RWPE2 (cell line): ENCODE results near the gene GJD3.

ENCODE experiments used
- ATAC-seq: fragments of 200-7000 bp; cut with Tn5 transposase; 3 replicates; pipeline ENCODE4 v1.9.1; 2021; ENCODE audit warnings: low read depth
- DNase-seq: peaks from one replicate; pipeline ENCODE4 v3.0.0-alpha.2; 2020; ENCODE audit warnings: low spot score
- H3K27ac ChIP-seq: fragments of 450-650 bp; 2 replicates; pipeline ENCODE4 v1.5.1; 2017; ENCODE audit warnings: mild to moderate bottlenecking; ENCODE audit not compliant: poor library complexity, severe bottlenecking
- H3K27me3 ChIP-seq: fragments of 250-450 bp; sonication (Bioruptor Pico); 2 replicates; pipeline ENCODE4 v1.5.1; 2021; ENCODE audit warnings: mild to moderate bottlenecking, moderate library complexity; ENCODE audit not compliant: insufficient read depth, poor library complexity, severe bottlenecking
- H3K36me3 ChIP-seq: fragments of 250-450 bp; sonication (Bioruptor Pico); 2 replicates; pipeline ENCODE4 v1.5.1; 2020; ENCODE audit warnings: low read depth, mild to moderate bottlenecking, moderate library complexity
- H3K4me1 ChIP-seq: fragments of 250-450 bp; sonication (Bioruptor Pico); 2 replicates; pipeline ENCODE4 v1.5.1; 2021; ENCODE audit warnings: mild to moderate bottlenecking, moderate library complexity; ENCODE audit not compliant: insufficient read depth, poor library complexity, severe bottlenecking
- H3K4me3 ChIP-seq: fragments of 250-450 bp; sonication (Bioruptor Pico); 2 replicates; pipeline ENCODE4 v1.5.1; 2021; ENCODE audit warnings: mild to moderate bottlenecking, moderate library complexity; ENCODE audit not compliant: severe bottlenecking
- H3K9me3 ChIP-seq: fragments of 250-450 bp; sonication (Bioruptor Pico); 2 replicates; pipeline ENCODE4 v1.5.1; 2021; ENCODE audit warnings: mild to moderate bottlenecking, moderate library complexity; ENCODE audit not compliant: severe bottlenecking
- TF ChIP-seq, protein P1 (sequence below): fragments of 450-650 bp; IDR thresholded peaks from one replicate; pipeline ENCODE4 v1.5.1; 2017; ENCODE audit warnings: mild to moderate bottlenecking, moderate library complexity; ENCODE audit not compliant: poor library complexity, severe bottlenecking

GJD3 gene

DNA sequence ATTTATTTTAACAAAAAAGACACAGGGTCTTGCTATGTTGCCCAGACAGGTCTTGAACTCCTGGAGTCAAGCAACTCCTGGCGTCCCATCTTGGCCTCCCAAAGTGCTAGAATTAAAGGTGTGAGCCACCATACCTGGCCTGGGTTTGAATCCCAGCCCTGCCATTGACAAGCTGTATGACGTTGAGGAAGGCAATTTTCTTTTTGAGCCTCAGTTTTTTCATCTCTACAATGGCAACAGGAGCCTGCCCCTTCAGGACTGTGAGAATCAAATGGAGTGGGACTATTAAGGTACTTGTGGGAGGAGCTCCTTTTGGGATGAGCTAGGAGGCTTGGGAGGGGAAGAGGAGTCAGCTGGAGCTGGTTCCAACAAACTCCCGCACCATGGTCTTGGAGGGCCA lies 49.3 kb downstream of the GJD3 start:
- Histone ChIP-seq H3K9me3 (no peaks in the 10 kb centered on the region), H3K4me3 (no peak overlapping the region), H3K27me3 (no peaks in the 10 kb centered on the region), H3K4me1 (peaks cover 71% of the 10 kb centered on the region), H3K27ac (peak overlapping the region; percentile 97), H3K36me3 (no peaks in the 10 kb centered on the region)
- DNase-seq: no peak
- TF ChIP-seq, protein P1, sequence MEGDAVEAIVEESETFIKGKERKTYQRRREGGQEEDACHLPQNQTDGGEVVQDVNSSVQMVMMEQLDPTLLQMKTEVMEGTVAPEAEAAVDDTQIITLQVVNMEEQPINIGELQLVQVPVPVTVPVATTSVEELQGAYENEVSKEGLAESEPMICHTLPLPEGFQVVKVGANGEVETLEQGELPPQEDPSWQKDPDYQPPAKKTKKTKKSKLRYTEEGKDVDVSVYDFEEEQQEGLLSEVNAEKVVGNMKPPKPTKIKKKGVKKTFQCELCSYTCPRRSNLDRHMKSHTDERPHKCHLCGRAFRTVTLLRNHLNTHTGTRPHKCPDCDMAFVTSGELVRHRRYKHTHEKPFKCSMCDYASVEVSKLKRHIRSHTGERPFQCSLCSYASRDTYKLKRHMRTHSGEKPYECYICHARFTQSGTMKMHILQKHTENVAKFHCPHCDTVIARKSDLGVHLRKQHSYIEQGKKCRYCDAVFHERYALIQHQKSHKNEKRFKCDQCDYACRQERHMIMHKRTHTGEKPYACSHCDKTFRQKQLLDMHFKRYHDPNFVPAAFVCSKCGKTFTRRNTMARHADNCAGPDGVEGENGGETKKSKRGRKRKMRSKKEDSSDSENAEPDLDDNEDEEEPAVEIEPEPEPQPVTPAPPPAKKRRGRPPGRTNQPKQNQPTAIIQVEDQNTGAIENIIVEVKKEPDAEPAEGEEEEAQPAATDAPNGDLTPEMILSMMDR: no peak
- no peak for ATAC-seq

DNA sequence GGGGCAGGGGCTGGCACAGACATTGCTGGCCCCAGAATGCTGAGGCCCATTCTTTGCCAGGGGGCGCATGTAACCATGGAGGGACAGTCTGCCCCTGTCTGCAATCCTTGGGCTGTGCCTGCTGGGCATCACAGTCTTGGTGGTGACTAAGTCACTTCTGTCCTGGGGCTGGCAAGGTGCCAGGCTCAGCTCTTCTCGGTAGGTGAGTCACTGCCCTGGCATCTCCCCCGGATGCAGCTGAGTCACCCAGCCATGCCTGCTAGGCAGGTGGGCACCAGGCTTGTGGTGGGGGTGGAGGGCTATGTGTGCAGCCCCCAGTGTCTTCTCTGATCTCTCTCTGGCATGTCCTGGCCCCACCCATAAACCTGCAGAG lies 50.0 kb downstream of the GJD3 start:
- peak; percentile 31 for ATAC-seq
- TF ChIP-seq, protein P1: no peak
- Histone ChIP-seq H3K4me3 (no peak overlapping the region), H3K36me3 (no peaks in the 10 kb centered on the region), H3K9me3 (no peaks in the 10 kb centered on the region), H3K27ac (peak overlapping the region; percentile 97), H3K4me1 (peaks cover 72% of the 10 kb centered on the region), H3K27me3 (no peaks in the 10 kb centered on the region)
- peak; percentile 98 for DNase-seq

DNA sequence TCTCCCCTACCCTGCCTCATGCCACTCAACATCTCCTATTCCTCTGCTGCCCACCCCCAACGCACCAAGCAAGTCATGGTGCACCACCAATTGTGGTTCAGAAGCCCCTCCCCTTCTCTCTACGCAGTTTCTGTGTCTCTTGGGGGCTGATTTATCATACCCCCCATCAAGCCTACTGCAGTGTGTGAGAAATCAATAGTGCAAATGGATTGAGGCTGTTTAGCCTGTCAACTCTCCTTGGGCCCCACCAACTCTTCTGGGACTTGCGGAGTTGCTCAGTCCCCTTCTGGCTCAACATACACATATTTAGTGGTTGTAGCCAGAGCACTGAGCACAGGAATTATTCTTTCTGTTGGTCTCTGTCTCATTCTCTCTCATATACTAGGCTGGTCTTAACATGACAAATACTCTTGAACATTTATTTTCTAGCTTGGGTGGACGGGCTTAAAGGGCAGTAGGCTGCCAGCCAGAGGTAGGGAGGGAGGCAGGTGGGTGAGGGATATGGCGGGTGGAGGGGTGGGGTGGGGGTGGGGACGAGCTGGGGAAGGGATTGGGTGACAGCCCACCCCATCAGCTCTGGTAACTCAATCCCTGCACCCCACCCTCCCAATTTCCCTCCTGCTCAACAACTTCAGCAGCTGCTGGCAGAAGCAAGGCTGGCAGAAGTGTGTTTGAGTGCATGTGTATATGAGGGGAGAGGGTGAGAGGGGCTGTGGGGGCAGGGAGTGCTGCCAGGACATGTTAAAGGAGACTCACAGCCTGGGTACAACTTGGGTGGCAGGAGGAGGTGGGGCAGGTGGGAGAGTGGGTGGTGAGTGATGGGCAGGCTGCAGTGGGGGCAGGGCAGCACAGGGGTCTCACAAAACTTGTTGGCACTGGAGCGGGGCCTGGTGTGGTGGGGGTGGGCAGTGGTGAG lies 50.6 kb downstream of the GJD3 start:
- DNase-seq: no peak
- H3K4me1 ChIP-seq: peaks cover 72% of the 10 kb centered on the region
- TF ChIP-seq, protein P1: no peak

More for the DNA sequence above, 50.6 kb downstream of the GJD3 start:
- Histone ChIP-seq H3K36me3 (no peaks in the 10 kb centered on the region), H3K27ac (peak overlapping the region; percentile 97), H3K9me3 (no peaks in the 10 kb centered on the region), H3K27me3 (no peaks in the 10 kb centered on the region), H3K4me3 (no peak overlapping the region)
- ATAC-seq: peak; percentile 2; the same call in 1 of the 3 replicates
